Measurements from ENCODE around the gene APOF.
"Not testable (repeated sequence)": the region's sequence is repeated elsewhere in the genome, so short reads cannot be mapped to it uniquely, and the experiment has no call there.

APOF gene

DNA sequence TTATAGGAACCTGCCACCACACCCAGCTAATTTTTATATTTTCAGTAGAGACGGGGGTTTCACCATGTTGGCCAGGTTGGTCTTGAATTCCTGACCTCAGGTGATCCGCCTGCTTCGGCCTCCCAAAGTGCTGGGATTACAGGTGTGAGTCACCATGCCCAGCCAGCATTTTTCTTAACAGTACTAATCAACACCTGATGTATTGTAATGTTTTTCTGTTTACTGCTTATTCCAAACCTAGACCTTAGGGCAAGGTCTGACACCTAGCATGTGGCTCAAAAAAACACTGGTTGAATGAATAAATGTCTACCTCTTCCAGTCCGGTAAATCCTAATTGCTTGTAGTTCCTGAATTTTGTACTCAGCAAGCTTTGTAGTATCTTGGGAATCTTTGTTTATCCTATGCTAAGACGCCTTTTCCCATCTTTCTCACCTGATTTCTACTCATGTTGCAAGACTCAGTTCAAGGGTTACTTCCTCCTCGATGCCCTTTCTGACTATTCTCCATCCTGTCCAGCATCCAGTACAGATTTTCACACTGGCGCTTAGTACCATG is 31.6 kb downstream of the APOF start:
- no peak for DNase-seq

DNA sequence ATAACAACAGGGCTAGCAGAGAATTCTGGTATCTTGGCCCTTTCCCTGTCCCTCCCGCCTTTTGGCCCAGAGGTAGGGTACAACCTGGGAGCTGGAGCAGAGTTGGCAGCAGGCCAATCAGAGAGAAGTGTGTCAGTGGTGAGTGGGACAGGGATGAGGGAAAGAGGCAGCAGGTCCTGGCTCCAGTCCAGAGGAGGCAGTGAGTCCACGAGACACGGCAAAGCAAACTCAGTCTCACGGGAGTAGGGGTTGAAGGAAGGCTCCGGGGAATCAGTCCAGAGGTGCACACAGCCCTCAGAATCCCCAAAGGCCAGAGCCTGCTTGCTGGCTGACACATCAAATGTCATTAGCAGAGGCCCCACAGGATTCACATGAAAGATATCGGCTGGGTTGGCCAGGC is 36.1 kb downstream of the APOF start:
- no peak for DNase-seq

- DNase-seq: no peak
Observed at GRCh38 chr12:56326126-56326525, 36.5 kb downstream of the APOF start.

DNA sequence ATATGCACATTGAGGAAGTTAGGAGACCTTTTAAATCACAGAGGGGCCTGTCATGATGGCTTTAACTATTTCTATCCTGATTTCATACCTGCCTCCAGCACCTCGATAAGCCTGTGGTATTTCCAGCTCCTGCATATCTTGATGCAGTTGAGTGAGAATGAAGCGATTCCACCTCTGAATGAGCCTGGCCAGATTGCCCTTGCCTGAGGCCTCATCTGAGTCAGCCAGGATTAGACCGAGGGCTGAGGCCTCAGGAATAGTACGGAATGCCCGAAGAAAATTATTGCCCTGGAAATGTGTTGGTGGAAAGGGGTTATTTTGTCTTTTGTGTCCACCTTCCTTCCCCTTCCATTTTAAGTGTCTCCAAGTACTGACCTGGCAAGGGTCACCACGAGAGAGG is 38.5 kb downstream of the APOF start:
- no peak for DNase-seq

DNA sequence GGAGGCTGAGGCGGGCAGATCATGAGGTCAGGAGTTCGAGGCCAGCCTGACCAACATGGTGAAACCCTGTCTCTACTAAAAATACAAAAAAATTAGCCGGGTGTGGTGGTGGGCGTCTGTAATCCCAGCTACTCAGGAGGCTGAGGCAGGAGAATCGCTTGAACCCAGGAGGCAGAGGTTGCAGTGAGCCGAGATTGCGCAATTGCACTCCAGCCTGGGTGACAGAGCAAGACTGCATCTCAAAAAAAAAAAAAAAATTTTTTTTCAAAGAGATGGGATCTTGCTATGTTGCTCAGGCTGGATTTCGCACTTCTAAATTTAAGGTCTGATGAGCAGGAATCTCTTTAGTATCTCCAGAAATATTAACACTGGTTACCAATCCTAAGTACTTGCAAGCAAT is 41.0 kb downstream of the APOF start:
- DNase-seq: not testable (repeated sequence)

DNA sequence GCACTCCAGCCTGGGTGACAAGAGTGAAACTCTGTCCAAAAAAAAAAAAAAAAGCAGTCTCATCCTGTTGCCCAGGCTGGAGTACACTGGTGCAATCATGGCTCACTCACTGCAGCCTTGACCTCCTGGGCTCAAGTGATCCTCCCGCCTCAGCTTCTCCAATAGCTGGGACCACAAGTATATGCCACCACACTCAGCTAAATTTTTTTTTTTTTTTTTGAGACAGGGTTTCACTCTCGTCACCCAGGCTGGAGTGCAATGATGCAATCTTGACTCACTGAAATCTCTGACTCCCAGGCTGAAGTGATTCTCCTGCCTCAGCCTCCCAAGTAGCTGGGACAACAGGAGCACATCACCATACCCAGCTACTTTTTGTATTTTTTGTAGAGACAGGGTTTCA is 41.6 kb downstream of the APOF start:
- DNase-seq: no peak

DNA sequence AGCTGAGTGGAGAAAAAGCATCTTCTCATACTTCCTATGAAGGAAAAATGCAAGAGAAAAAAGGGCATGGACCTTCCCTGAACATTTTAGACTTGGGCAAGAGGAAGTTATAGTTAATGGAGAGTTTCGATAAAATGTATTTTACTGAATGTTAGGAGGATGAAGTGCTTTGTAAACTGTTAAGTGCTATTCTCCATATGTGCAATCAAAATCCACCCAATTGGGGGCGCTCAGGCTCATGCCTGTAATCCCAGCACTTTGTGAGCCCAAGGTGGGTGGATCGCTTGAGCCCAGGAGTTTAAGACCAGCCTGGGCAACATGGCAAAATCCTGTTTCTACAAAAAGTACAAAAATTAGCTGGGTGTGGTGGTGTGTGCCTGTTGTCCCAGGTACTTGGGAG is 45.0 kb downstream of the APOF start:
- DNase-seq: no peak

GRCh38 chr12:56315622-56316473 is 46.8 kb downstream of the APOF start, which contains the start of gene CNPY2:
Gene CNPY2, minus strand, starts transcription at chr12:56315988. Its CDS starts 771 bp downstream, at chr12:56315217.
- DNase-seq: peak; percentile 96

DNA sequence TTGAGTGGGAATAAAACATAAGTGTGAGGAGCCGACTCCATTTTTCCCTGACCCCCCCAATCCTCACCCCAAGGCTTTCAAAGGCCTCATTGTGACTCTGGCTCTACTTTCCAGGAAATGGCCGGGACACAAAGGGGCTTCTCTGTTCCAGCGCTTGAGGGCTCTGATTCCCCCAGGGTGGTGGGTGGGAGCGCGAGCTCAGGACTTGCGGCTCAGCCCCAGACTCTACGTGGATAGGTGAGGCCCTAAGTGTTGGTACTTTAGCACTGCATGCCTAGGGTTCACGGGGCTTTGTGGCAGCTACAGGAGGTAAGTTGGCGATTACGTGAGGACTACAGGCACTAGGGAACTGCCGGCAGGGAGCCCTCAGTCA is 47.4 kb downstream of the APOF start:
- peak; percentile 31 for DNase-seq

DNA sequence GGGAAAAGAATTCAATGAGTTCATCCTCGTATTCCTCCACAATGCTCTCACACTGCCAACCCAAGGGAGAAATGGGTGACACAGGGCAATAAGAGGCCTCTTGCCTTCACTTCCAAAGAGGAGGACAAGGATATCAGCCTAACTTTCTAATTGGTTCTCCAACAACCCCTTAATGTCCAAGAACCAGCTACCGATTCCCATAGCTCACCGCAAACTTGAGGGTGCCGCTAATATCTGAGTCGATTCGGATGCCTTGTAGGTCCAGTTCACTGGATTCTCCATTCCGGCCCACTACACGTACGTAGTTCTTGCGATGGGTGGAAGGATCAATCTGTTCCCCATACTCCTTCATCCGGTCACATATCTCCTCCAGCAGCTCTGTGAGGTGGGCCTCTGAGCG is 51.7 kb downstream of the APOF start:
- no peak for DNase-seq

Measured in hematopoietic multipotent progenitor cell treated with erythropoietin and hydrocortisone succinate and interleukin-3 and kit ligand, for 8 days (in vitro differentiated cells).